GM12878 (cell line): ENCODE measurements around the gene IFNG-AS1. TPM values are rescaled to one million over a fixed set of nuclear protein-coding genes. Genes with fewer than 3 reads are reported as not detected.

Experiments
- ATAC-seq: fragments of 200-7000 bp; cut with Tn5 transposase; 3 replicates; pipeline ENCODE4 v1.9.1; 2020; ENCODE audit warnings: mild to moderate bottlenecking, moderate library complexity
- BruUV-seq: library from RNA; stranded (reverse); fragments of 400-500 nt; replicated peaks from 2 replicates; lab custom pipeline; 2021; lab: Mats Ljungman, UMichigan
- CTCF ChIA-PET: fragments of 300-600 bp; sonication (Branson Sonifier 250); formaldehyde crosslinking; extraction: SDS; loops from one replicate; lab custom pipeline; 2021; ENCODE audit warnings: inconsistent platforms; lab: Yijun Ruan, JAX
- POLR2A ChIA-PET: fragments of 350-600 bp; formaldehyde crosslinking; extraction: SDS; loops from one replicate; lab custom pipeline; 2021; ENCODE audit warnings: inconsistent platforms; lab: Charles Lee
- RAD21 ChIA-PET: fragments of 300-600 bp; sonication (Branson Sonifier 250); formaldehyde crosslinking; loops from one replicate; lab custom pipeline; 2023; ENCODE audit warnings: antibody characterized with exemption; ENCODE audit not compliant: unreplicated experiment; lab: Charles Lee
- SMC1A ChIA-PET: fragments of 300-600 bp; sonication (Branson Sonifier 250); formaldehyde crosslinking; loops from one replicate; lab custom pipeline; 2023; ENCODE audit not compliant: unreplicated experiment, uncharacterized antibody; lab: Charles Lee
- DNase-seq: peaks from one replicate; pipeline ENCODE4 v3.0.0-alpha.2; 2011; ENCODE audit warnings: low read depth, low spot score
- FAIRE-seq: peaks from 3 replicates; lab custom pipeline; 2011; peaks lifted over from hg19 to GRCh38; lab: Jason Lieb, UNC
- H2AFZ ChIP-seq: 2 replicates; pipeline ENCODE4 v1.6.0; 2011; ENCODE audit warnings: low read depth, low read length, control low read depth; ENCODE audit not compliant: control insufficient read depth
- H3K27ac ChIP-seq: 2 replicates; pipeline ENCODE4 v1.5.1; 2011; ENCODE audit warnings: control low read depth; ENCODE audit not compliant: control insufficient read depth, insufficient read depth
- H3K27me3 ChIP-seq, 2 experiments: replicated peaks in 1 of 2; 2 replicates each; pipeline versions ENCODE4 v1.6.0 to v1.6.1; 2011; ENCODE audit warnings: low read length in 1 of 2; ENCODE audit not compliant: control insufficient read depth in 2 of 2, insufficient read depth in 2 of 2
- H3K36me3 ChIP-seq, 2 experiments: 2 replicates each; pipeline ENCODE4 v1.5.1; 2011; ENCODE audit warnings: low read length in 1 of 2; ENCODE audit not compliant: control insufficient read depth in 2 of 2, insufficient read depth in 2 of 2
- H3K4me1 ChIP-seq: 2 replicates; pipeline ENCODE4 v1.6.1; 2011; ENCODE audit warnings: mild to moderate bottlenecking, low read length, moderate library complexity, mixed read lengths; ENCODE audit not compliant: control insufficient read depth, insufficient read depth
- H3K4me2 ChIP-seq: 2 replicates; pipeline ENCODE4 v1.6.0; 2011; ENCODE audit warnings: control low read depth; ENCODE audit not compliant: control insufficient read depth, insufficient read depth
- H3K4me3 ChIP-seq: fragments of 200-600 bp; sonication (generic); 2 replicates; pipeline ENCODE4 v1.5.1; 2016
- H3K79me2 ChIP-seq: 2 replicates; pipeline ENCODE4 v1.6.0; 2011; ENCODE audit warnings: low read length; ENCODE audit not compliant: control insufficient read depth, insufficient read depth
- H3K9ac ChIP-seq: 2 replicates; pipeline ENCODE4 v1.8.0; 2011; ENCODE audit warnings: low read length, control low read depth, mixed read lengths; ENCODE audit not compliant: control insufficient read depth, insufficient read depth
- H3K9me3 ChIP-seq: replicated peaks from 3 replicates; pipeline ENCODE4 v1.5.1; 2011; ENCODE audit warnings: mild to moderate bottlenecking, low read length; ENCODE audit not compliant: control insufficient read depth, insufficient read depth
- H4K20me1 ChIP-seq: 2 replicates; pipeline ENCODE4 v1.6.0; 2011; ENCODE audit not compliant: control insufficient read depth, insufficient read depth
- BCL11A ChIP-seq: IDR thresholded peaks from 2 replicates; pipeline ENCODE4 v1.6.1; 2011; ENCODE audit warnings: low read depth, low read length
- FOXK2 ChIP-seq: fragments of 450-650 bp; IDR thresholded peaks from 2 replicates; pipeline ENCODE4 v1.6.1; 2017; ENCODE audit warnings: mild to moderate bottlenecking, moderate library complexity
- JUND ChIP-seq: IDR thresholded peaks from 2 replicates; pipeline ENCODE4 v1.6.1; 2012; ENCODE audit warnings: low read depth, mild to moderate bottlenecking, low read length, improper control_type of control experiment, moderate library complexity
- NBN ChIP-seq: fragments of 450-650 bp; IDR thresholded peaks from 2 replicates; pipeline ENCODE4 v1.6.1; 2016
- PBX3 ChIP-seq: IDR thresholded peaks from 2 replicates; pipeline ENCODE4 v1.6.1; 2011; ENCODE audit warnings: mild to moderate bottlenecking, low read depth, low read length, moderate library complexity; ENCODE audit not compliant: insufficient replicate concordance
- POLR2A ChIP-seq: IDR thresholded peaks from 2 replicates; pipeline ENCODE4 v1.6.1; 2011; ENCODE audit warnings: low read depth, mild to moderate bottlenecking, low read length
- SMARCA5 ChIP-seq: fragments of 450-650 bp; IDR thresholded peaks from 2 replicates; pipeline ENCODE4 v1.6.1; 2017; ENCODE audit warnings: mild to moderate bottlenecking
- STAT3 ChIP-seq: IDR thresholded peaks from 2 replicates; pipeline ENCODE4 v1.6.1; 2011; ENCODE audit warnings: low read depth, low read length, improper control_type of control experiment
- ZNF384 ChIP-seq: IDR thresholded peaks from 2 replicates; pipeline ENCODE4 v1.6.1; 2012; ENCODE audit warnings: low read depth, mild to moderate bottlenecking, low read length, improper control_type of control experiment, borderline replicate concordance
- WGBS: methylation state at CpG from one replicate; pipeline ENCODE4 v1.1.6; 2016; ENCODE audit warnings: low lambda C conversion rate; ENCODE audit not compliant: insufficient replicate concordance, insufficient coverage; ENCODE audit errors: missing lambda C conversion rate; 5-methylcytosine and 5-hydroxymethylcytosine counted together
- in situ Hi-C: fragments of 300-500 bp; cut with MboI; formaldehyde crosslinking; loops from 9 replicates; pipeline ENCODE4 v1.14.3; 2018; ENCODE audit warnings: mixed read lengths
- intact Hi-C: fragments of 100-400 bp; cut with micrococcal nuclease; formaldehyde crosslinking; loops from one replicate; pipeline ENCODE4 v1.14.2; 2022; ENCODE audit not compliant: unreplicated experiment
- polyA plus RNA-seq, 11 experiments: library from polyadenylated mRNA; depleted of rRNA in 4 of 11; unstranded in 6 of 11; stranded (reverse) in 5 of 11; fragments of >200 nt; fragmentation: Nextera tagmentation in 4 of 11; fragmentation: Illumina TruSeq in 1 of 11; extraction: Ambion mirVana in 4 of 11; extraction: Trizol in 1 of 11; gene quantifications; 1 replicate in 1 of 11; 2 replicates in 10 of 11; pipeline versions ENCODE4 v1.2.1 to v1.2.3, GENCODE V29; 2011 to 2016; ENCODE audit warnings: inconsistent platforms in 2 of 11, missing spikeins in 2 of 11, low read depth in 1 of 11
- total RNA-seq, 4 experiments: library from RNA; depleted of rRNA in 3 of 4; stranded (reverse); fragments of >200 nt in 3 of 4; fragmentation: Illumina TruSeq in 1 of 4; extraction: Trizol in 1 of 4; gene quantifications; 2 replicates each; pipeline versions ENCODE4 v1.2.1 to v1.2.3, GENCODE V29; 2013 to 2021

Gene IFNG-AS1
- total and polyA plus RNA-seq, 10 of the 15 experiments (the other 5 are each of a cell fraction or from before 2014, with no cell fraction given) = 0.40 to 1.9 (median 1.3) TPM

- 72% methylated on average over 3 of the region's 3 CpGs for WGBS
- ChIA-PET CTCF (interaction anchor here (0.6 to 6.9 kb wide), 58 partner anchors 8 to 1955 kb away, joined by 3 to 115 read pairs (median 4); partner anchors contain the start of genes DYRK2 and IFNG-AS1), POLR2A (interaction anchor here (0.6 kb wide), 1 partner anchor 44 kb away, joined by 4 read pairs; no protein-coding TSS in a partner anchor), SMC1A (interaction anchor here (0.8 to 6.6 kb wide), 29 partner anchors 10 to 1947 kb away, joined by 3 to 77 read pairs (median 3); no protein-coding TSS in a partner anchor), RAD21 (interaction anchor here (0.6 to 3.9 kb wide), 20 partner anchors 10 to 781 kb away, joined by 3 to 63 read pairs (median 3); partner anchors contain the start of gene IFNG-AS1)
- no TSS peak for BruUV-seq
- in situ Hi-C loops = loop anchor here (5.0 to 10.0 kb wide), 2 partner anchors 498 to 585 kb away; no protein-coding TSS in a partner anchor
- ATAC-seq (no peak), FAIRE-seq (no peak), DNase-seq (no peak)
- TF ChIP-seq STAT3 (no peak), POLR2A (no peak), JUND (no peak), FOXK2 (no peak), ZNF384 (no peak), BCL11A (no peak), SMARCA5 (no peak), NBN (no peak), PBX3 (no peak)
- no peak overlapping the region for H3K4me3 ChIP-seq
- H3K27ac ChIP-seq = no peak overlapping the region
- intact Hi-C loops = loop anchor here (1.0 to 2.0 kb wide), 3 partner anchors 291 to 782 kb away; no protein-coding TSS in a partner anchor
- no peak overlapping the region for H2AFZ ChIP-seq
- H3K79me2 ChIP-seq = no peaks in the 10 kb centered on the region
- H3K36me3 ChIP-seq = no peaks in the 10 kb centered on the region
- H3K4me2 ChIP-seq = no peak overlapping the region
- H3K9me3 ChIP-seq = no peaks in the 10 kb centered on the region
- H3K27me3 ChIP-seq = peaks cover 0 to 2% of the 10 kb centered on the region in 2 experiments; a peak in 2 of 4 replicates
- H4K20me1 ChIP-seq = no peaks in the 10 kb centered on the region
- no peak overlapping the region for H3K9ac ChIP-seq
- no peaks in the 10 kb centered on the region for H3K4me1 ChIP-seq
Measured at GRCh38 chr12:67942724-67943123, 46.5 kb upstream of the IFNG-AS1 start.
